Measurements from ENCODE around the gene CATSPERD. TPM values are rescaled to one million over a fixed set of nuclear protein-coding genes. Genes with fewer than 3 reads are reported as not detected.

Gene CATSPERD
- total RNA-seq, 2 experiments from 2014 or later: not detected

DNA sequence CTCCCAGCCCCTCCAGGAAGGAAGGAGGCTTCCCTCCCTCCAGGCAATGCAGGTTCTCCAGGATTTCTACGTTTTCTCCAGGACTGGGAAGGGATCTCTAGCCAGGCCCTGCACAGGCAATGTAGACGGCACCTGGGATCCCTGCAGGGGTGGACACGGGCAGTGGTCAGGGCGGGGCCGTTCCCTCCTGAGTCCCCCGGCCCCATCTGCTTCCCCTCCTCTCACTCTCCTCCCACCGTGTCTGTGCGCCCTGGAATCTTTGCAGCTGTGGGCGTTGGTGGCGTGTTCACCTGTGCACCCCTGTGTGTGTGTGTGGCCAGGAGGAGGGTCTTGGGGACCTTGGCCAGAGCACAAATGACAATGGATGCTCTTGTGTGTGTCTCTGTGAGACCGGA lies 94.4 kb downstream of the CATSPERD start:
- Histone ChIP-seq H3K9me3 (ENCODE audit: control insufficient read depth in 1 of 2, insufficient read depth in 1 of 2, low read length in 2 of 2) (no peaks in the 10 kb centered on the region), H3K4me1 (ENCODE audit: insufficient read depth, low read length) (no peaks in the 10 kb centered on the region), H3K36me3 (ENCODE audit: insufficient read depth, low read length) (no peaks in the 10 kb centered on the region), H3K27me3 (ENCODE audit: control insufficient read depth in 1 of 2, insufficient read depth in 2 of 2, low read length in 2 of 2) (no peaks in the 10 kb centered on the region), H3K27ac (ENCODE audit: low read depth in 1 of 2, low read length in 2 of 2) (no peak overlapping the region), H3K4me3 (ENCODE audit: low read length) (no peak overlapping the region)
- Mint-ChIP-seq H3K27me3 (no peaks in the 10 kb centered on the region), H3K27ac (no peak overlapping the region), H3K36me3 (ENCODE audit: low read depth) (no peaks in the 10 kb centered on the region), H3K4me3 (no peak overlapping the region), H3K4me1 (ENCODE audit: low read depth) (no peaks in the 10 kb centered on the region), H3K9me3 (no peaks in the 10 kb centered on the region)
- ChIA-PET POLR2A (no interaction called here), CTCF (no interaction called here)
- TF ChIP-seq, protein P1, sequence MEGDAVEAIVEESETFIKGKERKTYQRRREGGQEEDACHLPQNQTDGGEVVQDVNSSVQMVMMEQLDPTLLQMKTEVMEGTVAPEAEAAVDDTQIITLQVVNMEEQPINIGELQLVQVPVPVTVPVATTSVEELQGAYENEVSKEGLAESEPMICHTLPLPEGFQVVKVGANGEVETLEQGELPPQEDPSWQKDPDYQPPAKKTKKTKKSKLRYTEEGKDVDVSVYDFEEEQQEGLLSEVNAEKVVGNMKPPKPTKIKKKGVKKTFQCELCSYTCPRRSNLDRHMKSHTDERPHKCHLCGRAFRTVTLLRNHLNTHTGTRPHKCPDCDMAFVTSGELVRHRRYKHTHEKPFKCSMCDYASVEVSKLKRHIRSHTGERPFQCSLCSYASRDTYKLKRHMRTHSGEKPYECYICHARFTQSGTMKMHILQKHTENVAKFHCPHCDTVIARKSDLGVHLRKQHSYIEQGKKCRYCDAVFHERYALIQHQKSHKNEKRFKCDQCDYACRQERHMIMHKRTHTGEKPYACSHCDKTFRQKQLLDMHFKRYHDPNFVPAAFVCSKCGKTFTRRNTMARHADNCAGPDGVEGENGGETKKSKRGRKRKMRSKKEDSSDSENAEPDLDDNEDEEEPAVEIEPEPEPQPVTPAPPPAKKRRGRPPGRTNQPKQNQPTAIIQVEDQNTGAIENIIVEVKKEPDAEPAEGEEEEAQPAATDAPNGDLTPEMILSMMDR (IDR thresholded peaks at IDR 0.05): no peak
- ATAC-seq (ENCODE audit: poor library complexity): no peak
- intact Hi-C loops (cut with DNase I, micrococcal nuclease): no loop called here
- DNase-seq: no peak

DNA sequence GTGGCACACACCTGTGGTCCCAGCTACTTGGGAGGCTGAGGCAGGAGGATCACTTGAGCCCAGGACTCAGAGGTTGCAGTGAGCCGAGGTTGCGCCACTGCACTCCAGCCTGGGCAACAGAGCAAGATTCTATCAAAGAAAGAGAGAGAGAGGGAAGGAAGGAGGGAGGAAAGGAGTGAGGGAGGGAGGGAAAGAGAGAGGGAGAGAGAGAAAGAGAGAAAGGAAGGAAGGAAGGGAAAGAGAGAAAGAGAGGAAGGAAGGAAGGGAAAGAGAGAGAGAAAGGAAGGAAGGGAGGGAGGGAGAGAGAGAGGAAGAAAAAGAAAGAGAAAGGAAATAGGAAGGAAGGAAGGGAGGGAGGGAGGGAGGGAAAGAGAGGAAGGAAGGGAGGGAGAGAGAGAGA lies 96.8 kb downstream of the CATSPERD start:
- Histone ChIP-seq H3K27me3 (ENCODE audit: control insufficient read depth in 1 of 2, insufficient read depth in 2 of 2, low read length in 2 of 2) (no peaks in the 10 kb centered on the region), H3K27ac (ENCODE audit: low read depth in 1 of 2, low read length in 2 of 2) (no peak overlapping the region), H3K9me3 (ENCODE audit: control insufficient read depth in 1 of 2, insufficient read depth in 1 of 2, low read length in 2 of 2) (no peaks in the 10 kb centered on the region), H3K4me3 (ENCODE audit: low read length) (no peak overlapping the region), H3K36me3 (ENCODE audit: insufficient read depth, low read length) (no peaks in the 10 kb centered on the region), H3K4me1 (ENCODE audit: insufficient read depth, low read length) (no peaks in the 10 kb centered on the region)
- POLR2A ChIA-PET: no interaction called here
- intact Hi-C loops (cut with DNase I, micrococcal nuclease): no loop called here
- TF ChIP-seq, protein P1 (IDR thresholded peaks at IDR 0.05): no peak
- no peaks in the 10 kb centered on the region for H3K36me3 Mint-ChIP-seq (ENCODE audit: low read depth)
- no peaks in the 10 kb centered on the region for H3K27me3 Mint-ChIP-seq
- CTCF ChIA-PET: no interaction called here
- no peak for DNase-seq
- H3K4me1 Mint-ChIP-seq (ENCODE audit: low read depth): no peaks in the 10 kb centered on the region
- H3K9me3 Mint-ChIP-seq: no peaks in the 10 kb centered on the region
- H3K4me3 Mint-ChIP-seq: no peak overlapping the region
- H3K27ac Mint-ChIP-seq: no peak overlapping the region
- no peak for ATAC-seq (ENCODE audit: poor library complexity)

DNA sequence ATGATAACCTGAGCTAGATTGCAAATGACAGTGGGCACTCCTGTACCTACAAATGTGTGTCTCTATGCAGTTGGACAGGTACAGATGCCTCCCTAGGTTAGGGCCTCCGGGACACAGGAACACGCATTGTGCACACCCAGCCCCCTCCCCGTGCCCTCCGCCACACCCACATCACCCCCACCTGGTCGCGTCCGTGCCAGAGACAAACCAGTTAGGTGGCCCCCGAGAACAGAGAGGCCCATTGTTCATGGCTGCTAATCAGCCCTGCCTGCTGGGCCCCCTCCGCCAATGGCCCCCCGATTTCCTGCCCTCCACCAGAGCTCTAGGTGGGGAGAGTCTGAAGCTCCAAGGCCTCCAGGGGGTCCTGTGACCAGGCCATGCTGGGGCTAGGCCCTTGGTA lies 98.2 kb downstream of the CATSPERD start:
- no peaks in the 10 kb centered on the region for H3K36me3 Mint-ChIP-seq (ENCODE audit: low read depth)
- TF ChIP-seq, protein P1 (IDR thresholded peaks at IDR 0.05): no peak
- Histone ChIP-seq H3K27me3 (ENCODE audit: control insufficient read depth in 1 of 2, insufficient read depth in 2 of 2, low read length in 2 of 2) (no peaks in the 10 kb centered on the region), H3K9me3 (ENCODE audit: control insufficient read depth in 1 of 2, insufficient read depth in 1 of 2, low read length in 2 of 2) (no peaks in the 10 kb centered on the region), H3K36me3 (ENCODE audit: insufficient read depth, low read length) (no peaks in the 10 kb centered on the region), H3K4me3 (ENCODE audit: low read length) (no peak overlapping the region), H3K27ac (ENCODE audit: low read depth in 1 of 2, low read length in 2 of 2) (no peak overlapping the region), H3K4me1 (ENCODE audit: insufficient read depth, low read length) (no peaks in the 10 kb centered on the region)
- no peaks in the 10 kb centered on the region for H3K9me3 Mint-ChIP-seq
- no peak for ATAC-seq (ENCODE audit: poor library complexity)
- H3K4me3 Mint-ChIP-seq: no peak overlapping the region
- POLR2A ChIA-PET: no interaction called here
- no peaks in the 10 kb centered on the region for H3K27me3 Mint-ChIP-seq
- H3K27ac Mint-ChIP-seq: no peak overlapping the region
- intact Hi-C loops (cut with DNase I, micrococcal nuclease): no loop called here
- no peaks in the 10 kb centered on the region for H3K4me1 Mint-ChIP-seq (ENCODE audit: low read depth)
- CTCF ChIA-PET: no interaction called here
- no peak for DNase-seq

All from CD4-positive, alpha-beta T cell (primary cell).